Thyroid gland (tissue), 4 donors: ENCODE results near the gene CXCL10.

Experiments used
- POLR2A ChIP-seq, 2 donors: fragments of 450-650 bp; IDR thresholded peaks; one replicate each; pipeline ENCODE4 v1.6.1; 2017; ENCODE audit warnings: antibody characterized with exemption in 2 of 2, mild to moderate bottlenecking in 2 of 2, moderate library complexity in 1 of 2
- TF ChIP-seq, protein P1 (sequence below), 6 experiments: fragments of 200-600 bp in 3 of 6; fragments of 450-650 bp in 3 of 6; sonication (generic) in 3 of 6; IDR thresholded peaks; one replicate each; pipeline ENCODE4 v1.5.1; 2016 to 2019; ENCODE audit warnings: antibody characterized with exemption in 6 of 6, mild to moderate bottlenecking in 2 of 6, inconsistent platforms in 1 of 6, moderate library complexity in 1 of 6

DNA sequence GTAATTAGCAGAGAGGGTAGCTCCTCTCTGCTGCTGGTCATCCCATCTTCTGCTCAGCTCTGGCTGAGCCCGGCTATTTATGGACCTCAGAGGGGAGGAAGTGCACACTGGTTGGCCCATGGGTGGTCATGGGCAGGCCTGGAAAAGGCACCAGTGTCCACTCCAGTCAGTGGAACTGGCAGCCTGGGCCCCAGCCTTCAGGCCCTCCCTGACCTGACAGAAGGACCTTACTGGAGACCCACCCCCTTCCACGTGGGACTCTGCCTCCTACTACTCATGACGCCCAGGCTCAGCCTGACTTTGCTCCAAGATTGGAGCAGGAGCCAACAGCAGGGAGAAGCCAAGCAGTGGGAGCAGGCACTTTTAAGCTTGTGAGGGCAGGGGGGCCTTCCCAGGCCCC is 43.2 kb upstream of the CXCL10 start:
- TF ChIP-seq, protein P1, sequence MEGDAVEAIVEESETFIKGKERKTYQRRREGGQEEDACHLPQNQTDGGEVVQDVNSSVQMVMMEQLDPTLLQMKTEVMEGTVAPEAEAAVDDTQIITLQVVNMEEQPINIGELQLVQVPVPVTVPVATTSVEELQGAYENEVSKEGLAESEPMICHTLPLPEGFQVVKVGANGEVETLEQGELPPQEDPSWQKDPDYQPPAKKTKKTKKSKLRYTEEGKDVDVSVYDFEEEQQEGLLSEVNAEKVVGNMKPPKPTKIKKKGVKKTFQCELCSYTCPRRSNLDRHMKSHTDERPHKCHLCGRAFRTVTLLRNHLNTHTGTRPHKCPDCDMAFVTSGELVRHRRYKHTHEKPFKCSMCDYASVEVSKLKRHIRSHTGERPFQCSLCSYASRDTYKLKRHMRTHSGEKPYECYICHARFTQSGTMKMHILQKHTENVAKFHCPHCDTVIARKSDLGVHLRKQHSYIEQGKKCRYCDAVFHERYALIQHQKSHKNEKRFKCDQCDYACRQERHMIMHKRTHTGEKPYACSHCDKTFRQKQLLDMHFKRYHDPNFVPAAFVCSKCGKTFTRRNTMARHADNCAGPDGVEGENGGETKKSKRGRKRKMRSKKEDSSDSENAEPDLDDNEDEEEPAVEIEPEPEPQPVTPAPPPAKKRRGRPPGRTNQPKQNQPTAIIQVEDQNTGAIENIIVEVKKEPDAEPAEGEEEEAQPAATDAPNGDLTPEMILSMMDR (IDR thresholded peaks at IDR 0.05): no peak
- TF ChIP-seq POLR2A (IDR thresholded peaks at IDR 0.05): no peak
